ENCODE results near the gene ADGRL3.

ADGRL3 gene

GRCh38 chr4:61992351-61992750, 792.2 kb downstream of the ADGRL3 start:
- H3K9me3 ChIP-seq (ENCODE audit: control insufficient read depth, low read length) = no peaks in the 10 kb centered on the region
- H3K4me1 ChIP-seq (ENCODE audit: control insufficient read depth, insufficient read depth, low read length, poor library complexity, severe bottlenecking) = no peaks in the 10 kb centered on the region
- WGBS, 2 experiments (ENCODE audit: insufficient coverage in 2 of 2) = no CpG with 5 or more reads among the region's 2 CpGs
- H3K4me3 ChIP-seq (ENCODE audit: extremely low read depth, insufficient read depth, low read length, poor library complexity, severe bottlenecking) = no peak overlapping the region
- H3K36me3 ChIP-seq (ENCODE audit: control insufficient read depth, insufficient read depth, low read length) = no peaks in the 10 kb centered on the region
- no peak overlapping the region for H3K27ac ChIP-seq (ENCODE audit: low read depth, low read length, severe bottlenecking)

- Histone ChIP-seq H3K27ac (ENCODE audit: low read depth, low read length, severe bottlenecking) (no peak overlapping the region), H3K36me3 (ENCODE audit: control insufficient read depth, insufficient read depth, low read length) (no peaks in the 10 kb centered on the region), H3K4me1 (ENCODE audit: control insufficient read depth, insufficient read depth, low read length, poor library complexity, severe bottlenecking) (no peaks in the 10 kb centered on the region), H3K4me3 (ENCODE audit: extremely low read depth, insufficient read depth, low read length, poor library complexity, severe bottlenecking) (no peak overlapping the region), H3K9me3 (ENCODE audit: control insufficient read depth, low read length) (no peaks in the 10 kb centered on the region)
- 81 to 92% methylated on average over 5 of the region's 6 CpGs for whole genome bisulfite sequencing, 2 experiments (ENCODE audit: insufficient coverage in 2 of 2)
These were observed 793.9 kb downstream of the ADGRL3 start for GRCh38 chr4:61994036-61994435.

- Histone ChIP-seq H3K4me1 (ENCODE audit: control insufficient read depth, insufficient read depth, low read length, poor library complexity, severe bottlenecking) (no peaks in the 10 kb centered on the region), H3K9me3 (ENCODE audit: control insufficient read depth, low read length) (no peaks in the 10 kb centered on the region), H3K36me3 (ENCODE audit: control insufficient read depth, insufficient read depth, low read length) (no peaks in the 10 kb centered on the region), H3K27ac (ENCODE audit: low read depth, low read length, severe bottlenecking) (no peak overlapping the region), H3K4me3 (ENCODE audit: extremely low read depth, insufficient read depth, low read length, poor library complexity, severe bottlenecking) (no peak overlapping the region)
- WGBS, 2 experiments (ENCODE audit: insufficient coverage in 2 of 2) = no CpG with 5 or more reads among the region's 2 CpGs
These were observed 795.7 kb downstream of the ADGRL3 start for GRCh38 chr4:61995717-61996340.

DNA sequence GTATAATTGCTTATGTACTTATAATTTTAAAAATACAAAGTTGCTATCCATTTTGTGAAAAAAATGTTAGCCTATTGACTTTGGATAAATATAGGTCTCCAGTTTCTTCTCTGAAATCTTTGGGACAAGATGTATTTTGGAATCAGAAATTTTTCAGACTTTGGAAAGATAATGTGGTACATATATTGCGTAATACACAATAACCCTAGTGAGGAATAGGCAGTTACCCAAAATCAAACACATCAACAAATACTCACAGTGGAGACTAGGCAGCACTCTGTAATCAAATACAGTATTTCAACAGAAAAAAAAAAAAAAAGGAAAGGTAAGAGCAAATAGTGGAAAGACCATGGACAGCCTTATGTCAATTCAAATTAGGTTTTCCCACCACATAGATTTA, 796.8 kb downstream of the ADGRL3 start:
- no peaks in the 10 kb centered on the region for H3K36me3 ChIP-seq (ENCODE audit: control insufficient read depth, insufficient read depth, low read length)

DNA sequence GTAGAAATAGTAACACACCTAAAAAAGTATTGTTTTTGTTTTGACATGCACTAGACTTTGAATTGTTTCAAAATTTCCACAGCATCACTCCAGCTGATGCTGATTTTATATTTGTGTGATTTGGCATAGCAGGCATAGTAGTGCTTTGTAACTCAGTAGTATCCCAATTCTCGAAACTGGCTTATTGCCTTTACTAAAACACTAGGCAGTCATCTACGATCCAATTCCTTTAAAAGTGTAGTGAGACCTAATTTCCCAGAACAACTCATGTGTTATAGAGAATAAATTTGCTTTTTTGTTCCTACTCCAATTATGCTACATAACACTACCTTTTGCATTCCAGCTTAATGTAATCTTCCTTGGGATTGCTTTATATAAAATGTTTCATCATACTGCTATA, 797.7 kb downstream of the ADGRL3 start:
- H3K4me1 ChIP-seq (ENCODE audit: control insufficient read depth, insufficient read depth, low read length, poor library complexity, severe bottlenecking) = no peaks in the 10 kb centered on the region
- no peak overlapping the region for H3K27ac ChIP-seq (ENCODE audit: low read depth, low read length, severe bottlenecking)
- H3K9me3 ChIP-seq (ENCODE audit: control insufficient read depth, low read length) = no peaks in the 10 kb centered on the region
- no peaks in the 10 kb centered on the region for H3K36me3 ChIP-seq (ENCODE audit: control insufficient read depth, insufficient read depth, low read length)
- H3K4me3 ChIP-seq (ENCODE audit: extremely low read depth, insufficient read depth, low read length, poor library complexity, severe bottlenecking) = no peak overlapping the region
- 83% methylated on average over 1 of the region's 2 CpGs; no CpG with 5 or more reads in 1 of the 2 experiments for WGBS, 2 experiments (ENCODE audit: insufficient coverage in 2 of 2)

More for the DNA sequence above, 796.8 kb downstream of the ADGRL3 start:
- no CpG with 5 or more reads among the region's 1 CpG for WGBS, 2 experiments (ENCODE audit: insufficient coverage in 2 of 2)
- no peaks in the 10 kb centered on the region for H3K4me1 ChIP-seq (ENCODE audit: control insufficient read depth, insufficient read depth, low read length, poor library complexity, severe bottlenecking)
- H3K27ac ChIP-seq (ENCODE audit: low read depth, low read length, severe bottlenecking) = no peak overlapping the region
- H3K4me3 ChIP-seq (ENCODE audit: extremely low read depth, insufficient read depth, low read length, poor library complexity, severe bottlenecking) = no peak overlapping the region
- no peaks in the 10 kb centered on the region for H3K9me3 ChIP-seq (ENCODE audit: control insufficient read depth, low read length)

- Histone ChIP-seq H3K36me3 (ENCODE audit: control insufficient read depth, insufficient read depth, low read length) (no peaks in the 10 kb centered on the region), H3K4me3 (ENCODE audit: extremely low read depth, insufficient read depth, low read length, poor library complexity, severe bottlenecking) (no peak overlapping the region), H3K27ac (ENCODE audit: low read depth, low read length, severe bottlenecking) (no peak overlapping the region), H3K4me1 (ENCODE audit: control insufficient read depth, insufficient read depth, low read length, poor library complexity, severe bottlenecking) (no peaks in the 10 kb centered on the region), H3K9me3 (ENCODE audit: control insufficient read depth, low read length) (no peaks in the 10 kb centered on the region)
- WGBS, 2 experiments (ENCODE audit: insufficient coverage in 2 of 2) = no CpG with 5 or more reads among the region's 1 CpG
These were observed 803.6 kb downstream of the ADGRL3 start for GRCh38 chr4:62003695-62004094.

DNA sequence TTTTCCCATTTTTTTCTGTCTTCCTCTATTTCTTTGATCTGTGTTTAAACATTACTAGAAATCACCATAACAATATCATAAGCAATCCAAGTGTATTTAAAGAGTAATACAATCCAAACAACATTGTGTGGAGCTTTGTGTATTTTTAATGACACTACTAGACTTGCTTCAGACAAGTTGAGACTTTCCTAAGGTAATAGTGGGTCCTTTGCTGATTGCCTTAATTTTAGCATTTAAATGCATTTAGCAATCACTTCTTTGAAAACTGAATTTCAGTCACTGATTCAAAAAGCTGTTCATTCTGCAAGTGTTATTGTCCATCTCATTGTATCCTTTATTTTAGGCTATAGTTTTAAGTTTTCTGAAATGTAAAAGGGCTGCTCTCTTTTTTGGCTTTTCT, 804.8 kb downstream of the ADGRL3 start:
- H3K36me3 ChIP-seq (ENCODE audit: control insufficient read depth, insufficient read depth, low read length) = no peaks in the 10 kb centered on the region

DNA sequence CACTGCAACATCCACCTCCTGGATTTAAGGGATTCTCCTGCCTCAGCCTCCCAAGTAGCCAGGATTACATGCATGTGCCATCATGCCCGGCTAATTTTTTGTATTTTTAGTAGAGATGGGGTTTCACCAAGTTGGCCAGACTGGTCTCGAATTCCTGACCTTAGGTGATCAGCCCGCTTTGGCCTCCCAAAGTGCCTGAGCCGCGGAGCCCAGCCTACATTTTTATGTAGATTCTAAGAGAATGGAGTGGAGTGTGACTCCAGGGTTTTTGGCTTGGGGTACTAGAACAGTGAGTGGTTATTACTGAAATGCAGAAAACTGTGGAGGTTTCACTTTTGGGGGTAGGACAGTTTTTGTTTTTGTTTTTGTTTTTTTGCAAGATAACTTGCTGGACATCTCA, 806.0 kb downstream of the ADGRL3 start:
- no peaks in the 10 kb centered on the region for H3K9me3 ChIP-seq (ENCODE audit: control insufficient read depth, low read length)
- no peaks in the 10 kb centered on the region for H3K4me1 ChIP-seq (ENCODE audit: control insufficient read depth, insufficient read depth, low read length, poor library complexity, severe bottlenecking)
- H3K36me3 ChIP-seq (ENCODE audit: control insufficient read depth, insufficient read depth, low read length) = no peaks in the 10 kb centered on the region
- 67 to 72% methylated on average over 5 of the region's 5 CpGs for WGBS, 2 experiments (ENCODE audit: insufficient coverage in 2 of 2)
- H3K27ac ChIP-seq (ENCODE audit: low read depth, low read length, severe bottlenecking) = no peak overlapping the region
- H3K4me3 ChIP-seq (ENCODE audit: extremely low read depth, insufficient read depth, low read length, poor library complexity, severe bottlenecking) = no peak overlapping the region

More for the DNA sequence above, 804.8 kb downstream of the ADGRL3 start:
- no peak overlapping the region for H3K4me3 ChIP-seq (ENCODE audit: extremely low read depth, insufficient read depth, low read length, poor library complexity, severe bottlenecking)
- no peaks in the 10 kb centered on the region for H3K9me3 ChIP-seq (ENCODE audit: control insufficient read depth, low read length)
- H3K4me1 ChIP-seq (ENCODE audit: control insufficient read depth, insufficient read depth, low read length, poor library complexity, severe bottlenecking) = no peaks in the 10 kb centered on the region
- H3K27ac ChIP-seq (ENCODE audit: low read depth, low read length, severe bottlenecking) = no peak overlapping the region

- WGBS, 2 experiments (ENCODE audit: insufficient coverage in 2 of 2) = 100% methylated on average over 1 of the region's 3 CpGs; no CpG with 5 or more reads in 1 of the 2 experiments
- no peaks in the 10 kb centered on the region for H3K36me3 ChIP-seq (ENCODE audit: control insufficient read depth, insufficient read depth, low read length)
- H3K4me1 ChIP-seq (ENCODE audit: control insufficient read depth, insufficient read depth, low read length, poor library complexity, severe bottlenecking) = no peaks in the 10 kb centered on the region
- H3K4me3 ChIP-seq (ENCODE audit: extremely low read depth, insufficient read depth, low read length, poor library complexity, severe bottlenecking) = no peak overlapping the region
- no peaks in the 10 kb centered on the region for H3K9me3 ChIP-seq (ENCODE audit: control insufficient read depth, low read length)
- H3K27ac ChIP-seq (ENCODE audit: low read depth, low read length, severe bottlenecking) = no peak overlapping the region
These were observed 815.1 kb downstream of the ADGRL3 start for GRCh38 chr4:62015043-62015739.

- H3K27ac ChIP-seq (ENCODE audit: low read depth, low read length, severe bottlenecking) = no peak overlapping the region
- H3K4me3 ChIP-seq (ENCODE audit: extremely low read depth, insufficient read depth, low read length, poor library complexity, severe bottlenecking) = no peak overlapping the region
- no peaks in the 10 kb centered on the region for H3K4me1 ChIP-seq (ENCODE audit: control insufficient read depth, insufficient read depth, low read length, poor library complexity, severe bottlenecking)
- WGBS, 2 experiments (ENCODE audit: insufficient coverage in 2 of 2) = 74 to 86% methylated on average over 4 of the region's 4 CpGs
- no peaks in the 10 kb centered on the region for H3K9me3 ChIP-seq (ENCODE audit: control insufficient read depth, low read length)
- H3K36me3 ChIP-seq (ENCODE audit: control insufficient read depth, insufficient read depth, low read length) = no peaks in the 10 kb centered on the region
These were observed 818.4 kb downstream of the ADGRL3 start for GRCh38 chr4:62018537-62018936.

DNA sequence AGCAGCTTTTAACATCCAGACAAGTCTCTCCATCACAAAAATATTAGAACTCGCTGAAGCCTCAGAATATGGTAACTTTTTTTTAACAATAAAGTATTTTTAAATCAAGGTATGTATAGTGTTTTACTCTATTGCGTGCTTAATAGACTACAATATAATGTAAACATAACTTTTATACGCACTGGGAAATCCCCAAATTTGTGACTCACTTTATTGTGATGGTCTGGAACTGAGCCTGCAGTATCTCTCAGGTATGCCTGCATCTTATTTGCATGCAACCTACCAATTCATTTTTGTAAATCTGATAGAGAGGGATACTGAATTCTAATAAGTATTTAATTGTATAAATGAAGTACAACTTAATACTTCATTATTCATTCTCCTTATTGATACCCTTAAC, 823.5 kb downstream of the ADGRL3 start:
- Histone ChIP-seq H3K4me3 (ENCODE audit: extremely low read depth, insufficient read depth, low read length, poor library complexity, severe bottlenecking) (no peak overlapping the region), H3K4me1 (ENCODE audit: control insufficient read depth, insufficient read depth, low read length, poor library complexity, severe bottlenecking) (no peaks in the 10 kb centered on the region), H3K27ac (ENCODE audit: low read depth, low read length, severe bottlenecking) (no peak overlapping the region), H3K36me3 (ENCODE audit: control insufficient read depth, insufficient read depth, low read length) (no peaks in the 10 kb centered on the region), H3K9me3 (ENCODE audit: control insufficient read depth, low read length) (no peaks in the 10 kb centered on the region)
- no CpG with 5 or more reads among the region's 3 CpGs for WGBS, 2 experiments (ENCODE audit: insufficient coverage in 2 of 2)
